Measurements from ENCODE around the gene EPG5. TPM values are rescaled to one million over a fixed set of nuclear protein-coding genes. Genes with fewer than 3 reads are reported as not detected.

EPG5 gene
- total RNA-seq, 1 experiment from 2014 or later = 12.9 TPM

GRCh38 chr18:45896991-45897390 is 70.1 kb downstream of the EPG5 start:
- TF ChIP-seq SIN3A (IDR thresholded peaks at IDR 0.05; ENCODE audit: borderline replicate concordance, insufficient read depth, low read depth, low read length) (no peak), TCF7L2 (IDR thresholded peaks at IDR 0.05; ENCODE audit: low read depth, low read length) (no peak), REST (IDR thresholded peaks at IDR 0.05; ENCODE audit: insufficient read depth in 1 of 2, low read depth in 2 of 2, low read length in 1 of 2) (no peak), CTCF (IDR thresholded peaks at IDR 0.05) (no peak), POLR2AphosphoS5 (IDR thresholded peaks at IDR 0.05; ENCODE audit: low read depth, low read length) (no peak)
- DNase-seq (ENCODE audit: low read depth, low spot score) (no peak), ATAC-seq (no peak)
- H3K27me3 ChIP-seq (ENCODE audit: control insufficient read depth, insufficient read depth, low read length) = no peaks in the 10 kb centered on the region
- BruUV-seq (replicated peaks) = no TSS peak
- POLR2A ChIA-PET = no interaction called here
- intact Hi-C loops (cut with micrococcal nuclease; ENCODE audit: unreplicated experiment) = no loop called here
- CTCF ChIA-PET = no interaction called here
- H3K27ac ChIP-seq (ENCODE audit: low read length) = no peak overlapping the region
- in situ Hi-C loops (cut with HindIII; ENCODE audit: low pct_unique_long_range_greater_than_20kb, low sequenced_read_pairs) = no loop called here
- H3K4me3 ChIP-seq (ENCODE audit: low read depth in 2 of 2, low read length in 2 of 2) = no peak overlapping the region
- H3K36me3 ChIP-seq (ENCODE audit: control insufficient read depth, insufficient read depth, low read length) = no peaks in the 10 kb centered on the region; the same call in 1 of the 2 replicates
- no peaks in the 10 kb centered on the region for H3K9me3 ChIP-seq (ENCODE audit: control insufficient read depth, insufficient read depth, low read depth, low read length)
- H3K4me1 ChIP-seq (ENCODE audit: control insufficient read depth, insufficient read depth, low read length) = no peaks in the 10 kb centered on the region

GRCh38 chr18:45896452-45896851 is 70.7 kb downstream of the EPG5 start:
- Histone ChIP-seq H3K36me3 (ENCODE audit: control insufficient read depth, insufficient read depth, low read length) (no peaks in the 10 kb centered on the region; the same call in 1 of the 2 replicates), H3K27me3 (ENCODE audit: control insufficient read depth, insufficient read depth, low read length) (no peaks in the 10 kb centered on the region), H3K27ac (ENCODE audit: low read length) (no peak overlapping the region), H3K4me3 (ENCODE audit: low read depth in 2 of 2, low read length in 2 of 2) (no peak overlapping the region), H3K4me1 (ENCODE audit: control insufficient read depth, insufficient read depth, low read length) (no peaks in the 10 kb centered on the region), H3K9me3 (ENCODE audit: control insufficient read depth, insufficient read depth, low read depth, low read length) (no peaks in the 10 kb centered on the region)
- no peak for DNase-seq (ENCODE audit: low read depth, low spot score)
- no TSS peak for BruUV-seq (replicated peaks)
- POLR2A ChIA-PET = no interaction called here
- CTCF ChIA-PET = no interaction called here
- in situ Hi-C loops (cut with HindIII; ENCODE audit: low pct_unique_long_range_greater_than_20kb, low sequenced_read_pairs) = no loop called here
- no peak for TF ChIP-seq POLR2AphosphoS5 (IDR thresholded peaks at IDR 0.05; ENCODE audit: low read depth, low read length)
- no peak for TF ChIP-seq CTCF (IDR thresholded peaks at IDR 0.05)
- no peak for TF ChIP-seq SIN3A (IDR thresholded peaks at IDR 0.05; ENCODE audit: borderline replicate concordance, insufficient read depth, low read depth, low read length)
- TF ChIP-seq TCF7L2 (IDR thresholded peaks at IDR 0.05; ENCODE audit: low read depth, low read length) = no peak
- no peak for TF ChIP-seq REST (IDR thresholded peaks at IDR 0.05; ENCODE audit: insufficient read depth in 1 of 2, low read depth in 2 of 2, low read length in 1 of 2)
- no peak for ATAC-seq
- intact Hi-C loops (cut with micrococcal nuclease; ENCODE audit: unreplicated experiment) = no loop called here

Data from Panc1 (cell line).